ENCODE data around the gene ITPKC.
"Not testable (repeated sequence)": the region's sequence is repeated elsewhere in the genome, so short reads cannot be mapped to it uniquely, and the experiment has no call there.

ITPKC gene

DNA sequence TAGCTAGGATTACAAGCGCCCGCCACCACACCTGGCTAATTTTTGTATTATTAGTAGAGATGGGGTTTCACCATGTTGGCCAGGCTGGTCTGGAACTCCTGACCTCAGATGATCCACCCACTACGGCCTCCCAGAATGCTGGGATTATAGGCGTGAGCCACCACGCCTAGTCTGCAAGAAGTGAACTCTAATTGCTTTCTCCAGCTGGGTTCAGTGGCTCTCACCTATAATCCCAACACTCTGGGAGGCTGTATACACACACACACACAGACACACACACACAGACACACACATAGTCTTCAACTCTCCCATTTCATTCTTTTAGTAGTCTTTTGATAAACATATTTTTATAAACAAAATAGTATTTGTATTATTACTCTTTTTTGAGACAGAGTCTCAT, 13.2 kb downstream of the ITPKC start:
- H3K9me3 ChIP-seq; DNase-seq (ENCODE audit: low spot score in 2 of 2); H3K4me3 ChIP-seq; in situ Hi-C loops (cut with MboI; ENCODE audit: low sequenced_read_pairs); H3K4me1 ChIP-seq; H3K27me3 ChIP-seq (ENCODE audit: low read depth): not testable (repeated sequence)
- H3K36me3 ChIP-seq (replicated peaks) = peaks cover 50% of the 10 kb centered on the region

DNA sequence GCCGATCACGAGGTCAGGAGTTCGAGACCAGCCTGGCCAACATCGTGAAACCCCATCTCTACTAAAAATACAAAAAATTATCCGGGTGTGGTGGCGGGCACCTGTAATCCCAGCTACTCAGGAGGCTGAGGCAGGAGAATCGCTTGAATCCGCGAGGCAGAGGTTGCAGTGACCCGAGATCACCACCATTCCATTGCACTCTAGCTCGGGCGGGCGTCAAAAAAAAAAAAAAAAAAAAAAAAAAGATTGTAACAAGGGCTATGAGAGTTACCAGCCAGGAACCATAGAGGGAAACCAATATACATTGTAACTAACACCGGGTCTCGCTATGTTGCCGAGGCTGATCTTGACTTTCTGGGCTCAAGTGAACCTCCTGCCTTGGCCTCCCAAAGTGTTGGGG, 15.4 kb downstream of the ITPKC start:
- peaks cover 52% of the 10 kb centered on the region for H3K36me3 ChIP-seq (replicated peaks)
- in situ Hi-C loops (cut with MboI; ENCODE audit: low sequenced_read_pairs); H3K27me3 ChIP-seq (ENCODE audit: low read depth); H3K4me1 ChIP-seq; H3K4me3 ChIP-seq; DNase-seq (ENCODE audit: low spot score in 2 of 2); H3K9me3 ChIP-seq: not testable (repeated sequence)

GRCh38 chr19:40733149-40733548, 16.2 kb downstream of the ITPKC start:
- H3K4me3 ChIP-seq = no peak overlapping the region
- H3K27me3 ChIP-seq (ENCODE audit: low read depth) = no peaks in the 10 kb centered on the region
- H3K36me3 ChIP-seq (replicated peaks) = peaks cover 50% of the 10 kb centered on the region
- in situ Hi-C loops (cut with MboI; ENCODE audit: low sequenced_read_pairs) = no loop called here
- H3K9me3 ChIP-seq = no peaks in the 10 kb centered on the region
- no peak for DNase-seq (ENCODE audit: low spot score in 2 of 2)
- H3K4me1 ChIP-seq = no peaks in the 10 kb centered on the region

GRCh38 chr19:40735013-40735771, 18.3 kb downstream of the ITPKC start:
- Histone ChIP-seq H3K36me3 (replicated peaks) (peaks cover 53% of the 10 kb centered on the region), H3K27me3 (ENCODE audit: low read depth) (no peaks in the 10 kb centered on the region), H3K9me3 (no peaks in the 10 kb centered on the region), H3K4me3 (no peak overlapping the region), H3K4me1 (no peaks in the 10 kb centered on the region)
- in situ Hi-C loops (cut with MboI; ENCODE audit: low sequenced_read_pairs) = no loop called here
- DNase-seq (ENCODE audit: low spot score in 2 of 2) = no peak

- no peak for DNase-seq (ENCODE audit: low spot score in 2 of 2)
- H3K36me3 ChIP-seq (replicated peaks) = peaks cover 45% of the 10 kb centered on the region
- in situ Hi-C loops (cut with MboI; ENCODE audit: low sequenced_read_pairs) = no loop called here
- no peaks in the 10 kb centered on the region for H3K27me3 ChIP-seq (ENCODE audit: low read depth)
- H3K4me3 ChIP-seq = no peak overlapping the region
- no peaks in the 10 kb centered on the region for H3K4me1 ChIP-seq
- H3K9me3 ChIP-seq = no peaks in the 10 kb centered on the region
Measured at GRCh38 chr19:40736661-40737060, 19.7 kb downstream of the ITPKC start.

DNA sequence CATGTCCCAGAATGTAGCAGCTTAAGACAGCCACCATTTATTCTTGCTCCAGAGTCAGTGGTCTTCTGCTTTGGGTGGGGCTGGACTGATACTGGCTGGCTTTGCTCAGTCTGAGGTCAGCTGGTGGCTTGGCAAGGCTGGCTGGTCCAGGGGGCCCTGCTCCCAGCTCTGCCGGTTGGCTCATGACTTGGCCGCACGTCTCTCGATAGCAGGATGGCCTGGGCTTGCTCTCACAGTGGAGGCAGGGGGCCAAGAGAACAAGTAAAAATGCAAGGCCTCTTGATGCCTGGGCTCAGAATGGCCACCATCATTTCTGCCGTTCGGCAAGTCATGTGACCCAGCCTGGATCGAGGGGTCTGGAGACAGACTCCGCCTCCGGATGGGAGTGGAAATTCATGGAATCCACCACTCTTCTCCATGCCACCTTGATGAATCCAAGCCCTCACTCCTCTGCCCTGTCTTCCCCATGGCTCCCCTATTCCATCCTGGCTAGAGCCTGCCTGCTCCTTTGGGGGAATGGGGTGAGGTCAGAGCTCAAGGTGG, 20.3 kb downstream of the ITPKC start:
- Histone ChIP-seq H3K4me1 (no peaks in the 10 kb centered on the region), H3K36me3 (replicated peaks) (peaks cover 50% of the 10 kb centered on the region), H3K9me3 (no peaks in the 10 kb centered on the region), H3K27me3 (ENCODE audit: low read depth) (no peaks in the 10 kb centered on the region), H3K4me3 (no peak overlapping the region)
- in situ Hi-C loops (cut with MboI; ENCODE audit: low sequenced_read_pairs) = no loop called here
- DNase-seq (ENCODE audit: low spot score in 2 of 2) = no peak

- no peak for DNase-seq (ENCODE audit: low spot score in 2 of 2)
- Histone ChIP-seq H3K27me3 (ENCODE audit: low read depth) (no peaks in the 10 kb centered on the region), H3K4me3 (no peak overlapping the region), H3K9me3 (no peaks in the 10 kb centered on the region), H3K4me1 (no peaks in the 10 kb centered on the region), H3K36me3 (replicated peaks) (peaks cover 49% of the 10 kb centered on the region)
- in situ Hi-C loops (cut with MboI; ENCODE audit: low sequenced_read_pairs) = no loop called here
Measured at GRCh38 chr19:40739030-40739839, 22.3 kb downstream of the ITPKC start.

- Histone ChIP-seq H3K27me3 (ENCODE audit: low read depth) (no peaks in the 10 kb centered on the region), H3K4me3 (no peak overlapping the region), H3K36me3 (replicated peaks) (peaks cover 50% of the 10 kb centered on the region), H3K9me3 (no peaks in the 10 kb centered on the region), H3K4me1 (no peaks in the 10 kb centered on the region)
- no peak for DNase-seq (ENCODE audit: low spot score in 2 of 2)
- in situ Hi-C loops (cut with MboI; ENCODE audit: low sequenced_read_pairs) = no loop called here
Measured at GRCh38 chr19:40739871-40740703, 23.2 kb downstream of the ITPKC start.

DNA sequence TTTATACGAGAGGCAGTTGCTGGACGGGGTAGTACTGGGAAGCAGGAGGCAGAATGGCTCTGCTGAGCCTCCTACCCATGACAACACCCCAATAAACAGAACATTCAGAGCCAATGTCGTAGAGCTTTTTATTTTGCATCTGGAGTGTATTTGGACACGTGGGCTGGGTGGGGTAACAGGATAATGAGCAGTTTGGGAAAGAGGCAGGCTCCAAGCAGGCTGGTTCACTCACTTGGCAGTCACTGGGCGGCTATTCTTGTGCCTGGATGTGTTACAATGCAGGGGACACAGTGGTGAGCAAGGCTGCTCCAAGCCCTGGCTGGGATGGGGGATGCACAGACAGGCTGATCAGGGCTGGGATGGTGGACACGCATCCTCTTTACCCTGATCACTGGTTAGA, 23.8 kb downstream of the ITPKC start:
- Histone ChIP-seq H3K36me3 (replicated peaks) (peaks cover 43% of the 10 kb centered on the region), H3K27me3 (ENCODE audit: low read depth) (no peaks in the 10 kb centered on the region), H3K9me3 (no peaks in the 10 kb centered on the region), H3K4me3 (no peak overlapping the region), H3K4me1 (no peaks in the 10 kb centered on the region)
- no peak for DNase-seq (ENCODE audit: low spot score in 2 of 2)
- in situ Hi-C loops (cut with MboI; ENCODE audit: low sequenced_read_pairs) = no loop called here

GRCh38 chr19:40741527-40742390, 24.8 kb downstream of the ITPKC start:
- Histone ChIP-seq H3K27me3 (ENCODE audit: low read depth) (no peaks in the 10 kb centered on the region), H3K36me3 (replicated peaks) (peaks cover 43% of the 10 kb centered on the region), H3K4me1 (no peaks in the 10 kb centered on the region), H3K9me3 (no peaks in the 10 kb centered on the region), H3K4me3 (no peak overlapping the region)
- in situ Hi-C loops (cut with MboI; ENCODE audit: low sequenced_read_pairs) = no loop called here
- no peak for DNase-seq (ENCODE audit: low spot score in 2 of 2)

DNA sequence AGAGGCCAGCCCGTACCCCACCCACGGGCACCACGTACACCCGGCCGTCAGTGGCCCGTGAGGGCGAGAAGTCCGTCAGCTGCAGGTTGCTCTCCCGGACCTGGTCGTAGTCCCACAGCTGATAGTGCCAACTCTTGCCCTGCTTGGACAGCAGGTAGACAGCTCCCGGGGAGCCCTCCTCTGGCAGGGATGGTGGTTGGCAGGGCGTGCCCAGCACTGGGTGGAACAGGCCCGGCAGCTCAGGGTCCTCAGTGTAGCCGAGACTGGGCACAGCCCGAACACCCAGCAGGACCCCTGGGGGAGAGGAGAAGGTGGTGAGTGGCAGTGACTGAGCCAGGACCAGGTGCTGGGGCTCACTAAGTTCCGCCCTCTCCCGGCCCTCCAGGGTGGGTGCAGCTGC, 25.6 kb downstream of the ITPKC start:
- Histone ChIP-seq H3K27me3 (ENCODE audit: low read depth) (no peaks in the 10 kb centered on the region), H3K36me3 (replicated peaks) (peaks cover 43% of the 10 kb centered on the region), H3K4me3 (no peak overlapping the region), H3K9me3 (no peaks in the 10 kb centered on the region), H3K4me1 (no peaks in the 10 kb centered on the region)
- no peak for DNase-seq (ENCODE audit: low spot score in 2 of 2)
- in situ Hi-C loops (cut with MboI; ENCODE audit: low sequenced_read_pairs) = no loop called here

GRCh38 chr19:40742886-40743285, 26.0 kb downstream of the ITPKC start:
- Histone ChIP-seq H3K9me3 (no peaks in the 10 kb centered on the region), H3K36me3 (replicated peaks) (peaks cover 44% of the 10 kb centered on the region), H3K4me1 (no peaks in the 10 kb centered on the region), H3K27me3 (ENCODE audit: low read depth) (no peaks in the 10 kb centered on the region), H3K4me3 (no peak overlapping the region)
- in situ Hi-C loops (cut with MboI; ENCODE audit: low sequenced_read_pairs) = no loop called here
- no peak for DNase-seq (ENCODE audit: low spot score in 2 of 2)

GRCh38 chr19:40743926-40744325, 27.0 kb downstream of the ITPKC start:
- no peaks in the 10 kb centered on the region for H3K9me3 ChIP-seq
- H3K36me3 ChIP-seq (replicated peaks) = peaks cover 45% of the 10 kb centered on the region
- in situ Hi-C loops (cut with MboI; ENCODE audit: low sequenced_read_pairs) = no loop called here
- no peak for DNase-seq (ENCODE audit: low spot score in 2 of 2)
- no peaks in the 10 kb centered on the region for H3K27me3 ChIP-seq (ENCODE audit: low read depth)
- peaks cover 4% of the 10 kb centered on the region for H3K4me1 ChIP-seq
- no peak overlapping the region for H3K4me3 ChIP-seq
